ACHN (cell line): ENCODE measurements around the gene NUDT3.

ENCODE experiments used
- DNase-seq: peaks from one replicate; pipeline ENCODE4 v3.0.0-alpha.2; 2015
- in situ Hi-C: cut with HindIII; loops from 2 replicates; pipeline ENCODE4 v1.10.0; 2017; ENCODE audit warnings: low sequenced_read_pairs, low pct_ligation_motif_present, low pct_unique_long_range_greater_than_20kb

NUDT3 gene

GRCh38 chr6:34238585-34239499 lies 153.6 kb downstream of the NUDT3 start:
- in situ Hi-C loops, result no loop called here
- no peak for DNase-seq

GRCh38 chr6:34237722-34238584 lies 154.5 kb downstream of the NUDT3 start:
- in situ Hi-C loops, result no loop called here
- DNase-seq, result peak; percentile 68

GRCh38 chr6:34237316-34237721 lies 155.2 kb downstream of the NUDT3 start:
- no peak for DNase-seq
- in situ Hi-C loops, result no loop called here

- in situ Hi-C loops, result no loop called here
Measured at GRCh38 chr6:34236443-34237315, 155.8 kb downstream of the NUDT3 start, which contains the start of gene HMGA1. TSS of gene HMGA1 (plus strand) at chr6:34236873. CDS start at chr6:34240781, 3,908 bp downstream.

GRCh38 chr6:34236131-34236442 lies 156.4 kb downstream of the NUDT3 start:
- no peak for DNase-seq
- in situ Hi-C loops, result no loop called here

More at GRCh38 chr6:34236443-34237315, 155.8 kb downstream of the NUDT3 start, which contains the start of gene HMGA1:
- DNase-seq, result peak; percentile 82

- peak; percentile 58 for DNase-seq
Measured at GRCh38 chr6:34235307-34236130, 156.9 kb downstream of the NUDT3 start.

GRCh38 chr6:34234667-34235306 lies 157.7 kb downstream of the NUDT3 start:
- no peak for DNase-seq
- in situ Hi-C loops, result no loop called here

More at GRCh38 chr6:34235307-34236130, 156.9 kb downstream of the NUDT3 start:
- in situ Hi-C loops, result no loop called here

- no peak for DNase-seq
- in situ Hi-C loops, result no loop called here
Measured at GRCh38 chr6:34233867-34234266, 158.6 kb downstream of the NUDT3 start.

- in situ Hi-C loops, result no loop called here
- DNase-seq, result no peak
Measured at GRCh38 chr6:34232901-34233300, 159.6 kb downstream of the NUDT3 start.

GRCh38 chr6:34231566-34232336 lies 160.7 kb downstream of the NUDT3 start:
- DNase-seq, result no peak
- in situ Hi-C loops, result no loop called here

GRCh38 chr6:34230653-34231371 lies 161.7 kb downstream of the NUDT3 start:
- no peak for DNase-seq
- in situ Hi-C loops, result no loop called here

GRCh38 chr6:34229877-34230276 lies 162.6 kb downstream of the NUDT3 start:
- in situ Hi-C loops, result no loop called here
- no peak for DNase-seq
